CD4-positive, alpha-beta memory T cell (primary cell): ENCODE data around the gene IFRD1. TPM values are rescaled to one million over a fixed set of nuclear protein-coding genes. Genes with fewer than 3 reads are reported as not detected.
"Not testable (repeated sequence)": the region's sequence is repeated elsewhere in the genome, so short reads cannot be mapped to it uniquely, and the experiment has no call there.

Experiments
- CTCF ChIA-PET: fragments of 350-600 bp; sonication (Branson Sonifier 250); formaldehyde crosslinking; loops from one replicate; lab custom pipeline; 2021; ENCODE audit warnings: inconsistent platforms; ENCODE audit not compliant: partially characterized antibody; lab: Charles Lee
- POLR2A ChIA-PET: fragments of 350-600 bp; sonication (Branson Sonifier 250); formaldehyde crosslinking; loops from one replicate; lab custom pipeline; 2021; ENCODE audit not compliant: partially characterized antibody; lab: Charles Lee
- DNase-seq, 5 donors: peaks; one replicate each; pipeline versions ENCODE4 v3.0.0 to v3.0.0-alpha.2; 2020 to 2022; ENCODE audit warnings: mixed read lengths in 1 of 5
- H3K27ac ChIP-seq: one replicate; pipeline ENCODE4 v1.7.0; 2013; ENCODE audit warnings: low read depth, low read length
- H3K27me3 ChIP-seq: 2 replicates; pipeline ENCODE4 v1.7.0; 2013; ENCODE audit warnings: mild to moderate bottlenecking, low read length, moderate library complexity; ENCODE audit not compliant: insufficient read depth
- H3K36me3 ChIP-seq: 2 replicates; pipeline ENCODE4 v1.7.0; 2013; ENCODE audit warnings: mild to moderate bottlenecking, low read length, moderate library complexity; ENCODE audit not compliant: insufficient read depth
- H3K4me1 ChIP-seq: 2 replicates; pipeline ENCODE4 v1.7.0; 2013; ENCODE audit warnings: mild to moderate bottlenecking, low read length, moderate library complexity; ENCODE audit not compliant: insufficient read depth
- H3K4me3 ChIP-seq, 2 donors: one replicate each; pipeline ENCODE4 v1.7.0; 2013; ENCODE audit warnings: low read length in 2 of 2, mild to moderate bottlenecking in 1 of 2
- H3K9me3 ChIP-seq, 2 donors: one replicate each; pipeline ENCODE4 v1.7.0; 2013; ENCODE audit warnings: low read length in 2 of 2, control low read depth in 1 of 2; ENCODE audit not compliant: control insufficient read depth in 1 of 2
- H3K27ac Mint-ChIP-seq, 7 donors: one replicate each; pipeline ENCODE4 v1.8.0; 2020 to 2021; ENCODE audit warnings: mixed read lengths in 7 of 7, mild to moderate bottlenecking in 6 of 7, inconsistent platforms in 3 of 7, moderate library complexity in 3 of 7
- H3K27me3 Mint-ChIP-seq, 2 donors: one replicate each; pipeline ENCODE4 v1.8.0; 2020 to 2021; ENCODE audit warnings: mixed read lengths in 2 of 2
- H3K36me3 Mint-ChIP-seq, 2 donors: one replicate each; pipeline ENCODE4 v1.8.0; 2020 to 2021; ENCODE audit warnings: mixed read lengths in 2 of 2, inconsistent platforms in 1 of 2, mild to moderate bottlenecking in 1 of 2
- H3K4me1 Mint-ChIP-seq, 4 donors: one replicate each; pipeline ENCODE4 v1.8.0; 2020 to 2021; ENCODE audit warnings: mixed read lengths in 4 of 4, mild to moderate bottlenecking in 1 of 4
- H3K4me3 Mint-ChIP-seq, 8 donors: one replicate each; pipeline ENCODE4 v1.8.0; 2020 to 2021; ENCODE audit warnings: mixed read lengths in 8 of 8, mild to moderate bottlenecking in 7 of 8, moderate library complexity in 6 of 8, inconsistent platforms in 3 of 8
- H3K9me3 Mint-ChIP-seq, 8 donors: one replicate each; pipeline ENCODE4 v1.8.0; 2020 to 2021; ENCODE audit warnings: mixed read lengths in 8 of 8, mild to moderate bottlenecking in 5 of 8, inconsistent platforms in 3 of 8, moderate library complexity in 1 of 8
- intact Hi-C: fragments of 100-400 bp; cut with micrococcal nuclease; formaldehyde crosslinking; loops from one replicate; pipeline ENCODE4 v1.15.1; 2023
- polyA plus RNA-seq, 2 donors: library from polyadenylated mRNA; unstranded; fragments of 300-500 nt; fragmentation: Illumina TruSeq; gene quantifications; one replicate each; pipeline ENCODE4 v1.2.3, GENCODE V29; 2021
- total RNA-seq, 2 experiments: library from RNA; stranded (reverse); gene quantifications; one replicate each; pipeline ENCODE4 v1.2.3, GENCODE V29; 2021

IFRD1 gene
- total and polyA plus RNA-seq, 4 experiments from 2014 or later: 19.8 to 57.0 (median 43.6) TPM

DNA sequence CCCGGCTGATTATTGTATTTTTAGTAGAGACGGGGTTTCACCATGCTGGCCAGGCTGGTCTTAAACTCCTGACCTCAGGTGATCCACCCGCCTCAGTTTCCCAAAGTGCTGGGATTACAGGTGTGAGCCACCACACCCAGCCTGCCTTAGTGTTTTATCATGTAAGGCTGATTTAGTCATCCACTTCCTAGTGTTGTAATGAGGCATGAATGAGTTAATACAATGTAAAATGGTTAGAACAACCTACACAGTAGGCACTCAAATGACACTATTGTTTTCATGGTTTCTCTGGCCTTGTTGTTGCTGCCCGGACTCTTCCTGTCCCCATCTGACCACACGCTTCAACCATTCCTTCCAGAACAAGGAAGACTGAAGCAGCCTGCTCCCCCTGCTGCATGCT lies 66.2 kb downstream of the IFRD1 start:
- H3K9me3 ChIP-seq, H3K27ac ChIP-seq, CTCF ChIA-PET, H3K27ac Mint-ChIP-seq, H3K36me3 ChIP-seq, H3K4me1 ChIP-seq, H3K27me3 ChIP-seq, H3K36me3 Mint-ChIP-seq, DNase-seq, intact Hi-C loops, H3K9me3 Mint-ChIP-seq, H3K4me1 Mint-ChIP-seq, POLR2A ChIA-PET, H3K4me3 ChIP-seq, H3K4me3 Mint-ChIP-seq: not testable (repeated sequence)
- peaks cover 17 to 23% of the 10 kb centered on the region in 2 donors for H3K27me3 Mint-ChIP-seq

DNA sequence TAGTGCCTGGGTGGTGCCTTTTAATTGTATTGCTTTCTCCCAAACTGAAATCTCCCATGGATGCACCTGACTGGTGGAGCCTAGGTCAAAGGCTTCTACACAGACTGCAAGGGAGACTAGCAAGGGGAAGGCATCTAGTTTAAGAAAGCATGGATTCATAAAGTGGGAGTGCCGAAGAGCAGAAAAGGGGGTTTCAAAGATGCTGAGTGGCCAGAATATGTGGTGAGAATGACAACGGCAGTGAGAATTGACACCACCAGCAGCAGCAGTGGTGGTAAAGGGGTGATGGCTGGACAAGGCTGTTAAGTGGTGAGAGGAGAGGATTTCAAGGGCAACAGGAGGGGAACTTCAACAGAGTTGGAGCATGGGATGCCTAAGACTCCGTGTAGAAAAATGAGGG lies 67.2 kb downstream of the IFRD1 start:
- Histone ChIP-seq H3K27ac (no peak overlapping the region), H3K4me3 (no peak overlapping the region), H3K4me1 (no peaks in the 10 kb centered on the region), H3K9me3 (no peaks in the 10 kb centered on the region), H3K27me3 (no peaks in the 10 kb centered on the region), H3K36me3 (no peaks in the 10 kb centered on the region)
- no peak overlapping the region for H3K27ac Mint-ChIP-seq
- CTCF ChIA-PET: no interaction called here
- peaks cover 20 to 26% of the 10 kb centered on the region in 2 donors for H3K27me3 Mint-ChIP-seq
- intact Hi-C loops: no loop called here
- no peaks in the 10 kb centered on the region for H3K4me1 Mint-ChIP-seq
- no peaks in the 10 kb centered on the region for H3K9me3 Mint-ChIP-seq
- no peaks in the 10 kb centered on the region for H3K36me3 Mint-ChIP-seq
- no peak overlapping the region for H3K4me3 Mint-ChIP-seq
- POLR2A ChIA-PET: no interaction called here
- no peak for DNase-seq

DNA sequence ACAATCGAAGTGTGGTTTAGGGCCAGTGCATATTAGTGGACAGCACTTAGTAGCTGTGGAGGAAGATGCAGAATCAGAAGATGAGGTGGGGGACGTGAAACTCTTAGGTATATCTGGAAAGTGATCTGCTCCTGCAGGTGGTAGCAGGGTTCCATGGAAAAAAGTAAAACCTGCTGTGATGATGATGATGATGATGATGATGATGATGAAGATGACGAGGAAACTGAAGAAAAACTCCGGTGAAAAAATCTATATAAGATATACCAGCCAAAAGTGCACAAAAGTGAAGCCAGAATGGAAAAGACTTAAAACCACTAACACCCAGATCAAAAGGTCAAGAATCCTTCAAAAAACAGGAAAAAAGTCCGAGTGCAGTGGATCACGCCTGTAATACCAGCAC lies 70.5 kb downstream of the IFRD1 start:
- H3K27me3 ChIP-seq: no peaks in the 10 kb centered on the region
- no peaks in the 10 kb centered on the region for H3K9me3 Mint-ChIP-seq
- intact Hi-C loops: no loop called here
- DNase-seq: no peak
- CTCF ChIA-PET: no interaction called here
- H3K4me1 ChIP-seq: no peaks in the 10 kb centered on the region
- POLR2A ChIA-PET: no interaction called here
- H3K4me3 ChIP-seq: no peak overlapping the region
- H3K4me3 Mint-ChIP-seq: no peak overlapping the region
- H3K27ac Mint-ChIP-seq: no peak overlapping the region
- no peaks in the 10 kb centered on the region for H3K36me3 Mint-ChIP-seq
- peaks cover 20 to 22% of the 10 kb centered on the region in 2 donors for H3K27me3 Mint-ChIP-seq
- H3K27ac ChIP-seq: no peak overlapping the region
- no peaks in the 10 kb centered on the region for H3K36me3 ChIP-seq
- no peaks in the 10 kb centered on the region for H3K4me1 Mint-ChIP-seq
- no peaks in the 10 kb centered on the region for H3K9me3 ChIP-seq

DNA sequence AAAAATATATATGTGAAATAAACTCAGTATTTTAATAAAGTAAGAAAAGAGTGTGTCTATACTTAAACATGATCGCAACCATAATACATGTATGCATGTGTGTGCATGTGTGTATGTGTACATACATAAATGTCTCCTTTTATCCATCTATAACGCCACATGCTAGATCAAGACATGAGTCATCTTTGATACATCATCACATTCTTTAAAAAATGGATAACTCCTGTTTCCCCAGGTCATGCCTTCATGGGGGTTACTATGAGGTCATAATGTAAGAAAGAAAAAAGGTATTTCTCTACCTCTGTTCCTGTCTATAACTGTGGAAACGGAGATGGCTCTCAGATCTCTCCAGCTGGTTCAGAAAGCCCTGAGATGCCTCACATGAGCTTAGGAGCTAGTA lies 71.7 kb downstream of the IFRD1 start:
- Histone ChIP-seq H3K27ac (no peak overlapping the region), H3K27me3 (no peaks in the 10 kb centered on the region), H3K9me3 (no peaks in the 10 kb centered on the region), H3K36me3 (no peaks in the 10 kb centered on the region), H3K4me1 (no peaks in the 10 kb centered on the region), H3K4me3 (no peak overlapping the region)
- CTCF ChIA-PET: no interaction called here
- H3K36me3 Mint-ChIP-seq: no peaks in the 10 kb centered on the region
- POLR2A ChIA-PET: no interaction called here
- no peak overlapping the region for H3K27ac Mint-ChIP-seq
- H3K27me3 Mint-ChIP-seq: peaks cover 17 to 27% of the 10 kb centered on the region in 2 donors
- H3K4me3 Mint-ChIP-seq: no peak overlapping the region
- intact Hi-C loops: no loop called here
- H3K9me3 Mint-ChIP-seq: no peaks in the 10 kb centered on the region
- DNase-seq: no peak
- no peaks in the 10 kb centered on the region for H3K4me1 Mint-ChIP-seq

DNA sequence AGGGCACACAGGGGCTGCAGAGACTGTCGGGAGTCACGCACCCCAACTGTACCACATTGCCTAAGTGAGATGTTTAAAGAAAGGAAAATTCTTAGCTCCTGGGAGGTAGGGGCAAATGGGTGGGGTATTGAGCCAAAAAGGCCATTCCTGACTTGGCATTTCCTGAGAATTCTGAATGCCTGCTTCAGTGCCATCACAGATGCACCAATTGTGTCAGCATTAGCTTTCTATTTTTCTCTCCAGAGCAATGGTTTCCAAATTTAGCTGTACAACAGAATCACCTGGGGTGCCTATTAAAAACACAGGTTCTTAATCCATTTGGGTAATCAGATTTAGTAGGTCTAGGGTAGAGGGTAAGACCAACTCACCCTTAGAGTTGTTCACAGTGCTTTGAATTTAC lies 73.6 kb downstream of the IFRD1 start:
- H3K9me3 Mint-ChIP-seq: no peaks in the 10 kb centered on the region
- no peak for DNase-seq
- CTCF ChIA-PET: interaction anchor here (1.1 kb wide), 1 partner anchor 9 kb away, joined by 3 read pairs; no protein-coding TSS in a partner anchor
- no peaks in the 10 kb centered on the region for H3K9me3 ChIP-seq
- H3K27ac ChIP-seq: no peak overlapping the region
- H3K27ac Mint-ChIP-seq: no peak overlapping the region
- H3K4me3 ChIP-seq: no peak overlapping the region
- no peaks in the 10 kb centered on the region for H3K4me1 ChIP-seq
- intact Hi-C loops: no loop called here
- POLR2A ChIA-PET: no interaction called here
- no peak overlapping the region for H3K4me3 Mint-ChIP-seq
- peaks cover 8 to 18% of the 10 kb centered on the region in 2 donors for H3K27me3 Mint-ChIP-seq
- no peaks in the 10 kb centered on the region for H3K36me3 Mint-ChIP-seq
- no peaks in the 10 kb centered on the region for H3K36me3 ChIP-seq
- peaks cover 0 to 2% (median 0%) of the 10 kb centered on the region in 4 donors for H3K4me1 Mint-ChIP-seq
- H3K27me3 ChIP-seq: no peaks in the 10 kb centered on the region

Other genes with a start within 250 kb of the IFRD1 start
- gene DOCK4, start 244.1 kb upstream of the IFRD1 start, total RNA-seq: 1 to 10 TPM; 1.2 to 1.5 TPM
- under 1 TPM in 1 of 2 donors, not detected in 1; 0.47 TPM for gene DOCK4, start 244.1 kb upstream of the IFRD1 start, polyA plus RNA-seq
- 10 to 100 TPM; 31.0 to 31.4 TPM for gene ZNF277, start 243.8 kb upstream of the IFRD1 start, total RNA-seq
- gene ZNF277, start 243.8 kb upstream of the IFRD1 start, polyA plus RNA-seq: 10 to 100 TPM; 19.7 to 20.7 TPM
- 1 to 10 TPM; 2.3 to 2.6 TPM for gene LSMEM1, start 30.5 kb downstream of the IFRD1 start, total RNA-seq
- gene LSMEM1, start 30.5 kb downstream of the IFRD1 start, polyA plus RNA-seq: under 1 TPM in 1 of 2 donors, not detected in 1; 0.28 TPM